ENCODE measurements around the gene RAB39B. TPM values are rescaled to one million over a fixed set of nuclear protein-coding genes. Genes with fewer than 3 reads are reported as not detected.
A peak's percentile ranks its signal among the peaks of the same experiment; 100 is the strongest.

Gene RAB39B
- total RNA-seq, 3 donors from 2014 or later (not counting 1 experiment from before 2014, with no cell fraction given) = 4.7 to 6.6 (median 6.3) TPM

DNA sequence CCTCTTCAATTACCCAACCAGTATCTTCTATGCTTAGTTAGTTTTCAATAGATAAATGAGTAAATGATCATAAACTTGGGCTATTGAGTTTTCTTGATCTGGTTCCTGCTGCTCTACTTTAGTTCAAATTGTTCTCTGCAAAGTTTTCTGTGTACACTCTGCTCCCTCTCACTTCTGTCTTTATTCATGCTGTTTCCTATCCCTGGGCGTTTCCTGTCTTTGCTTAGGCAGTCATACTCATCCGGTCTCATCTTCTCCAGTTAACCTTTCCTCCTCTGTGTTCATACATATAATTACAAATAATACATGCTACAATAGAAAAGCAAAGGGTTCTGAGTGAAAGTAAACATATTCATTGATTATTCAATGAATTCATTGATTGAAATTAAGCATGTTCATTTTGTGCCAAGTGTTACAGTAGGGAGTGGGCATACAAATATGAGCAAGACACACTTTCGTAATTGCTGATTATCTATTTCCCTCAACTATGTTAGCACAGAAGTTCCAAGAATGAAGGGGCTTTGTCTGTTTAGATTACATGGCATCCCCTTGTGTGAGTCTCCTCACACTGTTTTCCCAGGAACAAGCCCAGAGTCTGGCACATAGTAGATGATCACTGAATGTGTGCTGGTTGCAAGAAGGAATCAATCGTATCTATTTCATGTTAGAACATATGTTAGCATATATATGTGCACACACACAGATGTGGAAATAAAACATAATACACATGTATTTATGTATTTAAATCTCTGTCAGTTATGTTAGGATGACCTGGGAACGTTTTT is 1.1 kb downstream of the RAB39B start:
- H3K4me3 ChIP-seq (ENCODE audit: low read length) = peak overlapping the region; percentile 85
- 0% methylated on average over 2 of the region's 5 CpGs for WGBS (ENCODE audit: insufficient coverage)
- DNase-seq = peak in 1 of 2 donors; percentile 47

GRCh38 chrX:155259752-155260151 is 4.5 kb downstream of the RAB39B start:
- H3K4me3 Mint-ChIP-seq = no peak overlapping the region
- TF ChIP-seq CTCF (IDR thresholded peaks at IDR 0.05) = no peak
- H3K27me3 Mint-ChIP-seq (ENCODE audit: low read depth in 2 of 2) = no peaks in the 10 kb centered on the region
- Histone ChIP-seq H3K9me3 (ENCODE audit: control insufficient read depth, insufficient read depth, low read length) (no peaks in the 10 kb centered on the region), H3K4me1 (ENCODE audit: control insufficient read depth, insufficient read depth, low read length) (peaks cover 5% of the 10 kb centered on the region), H3K27me3 (ENCODE audit: control insufficient read depth, insufficient read depth, low read length) (no peaks in the 10 kb centered on the region), H3K36me3 (ENCODE audit: control insufficient read depth, insufficient read depth, low read length) (no peaks in the 10 kb centered on the region), H3K27ac (ENCODE audit: low read length) (no peak overlapping the region), H3K4me3 (ENCODE audit: low read length) (no peak overlapping the region)
- no peak overlapping the region for H3K27ac Mint-ChIP-seq
- H3K9me3 Mint-ChIP-seq = no peaks in the 10 kb centered on the region
- intact Hi-C loops (cut with micrococcal nuclease) = no loop called here
- DNase-seq (no peak), ATAC-seq (no peak)
- H3K36me3 Mint-ChIP-seq = no peaks in the 10 kb centered on the region
- WGBS (ENCODE audit: insufficient coverage) = 95% methylated on average over 3 of the region's 3 CpGs
- peaks cover 6 to 30% of the 10 kb centered on the region in 2 donors for H3K4me1 Mint-ChIP-seq

More for the DNA sequence above, 1.1 kb downstream of the RAB39B start:
- peaks cover 5% of the 10 kb centered on the region for H3K4me1 ChIP-seq (ENCODE audit: control insufficient read depth, insufficient read depth, low read length)
- H3K27ac ChIP-seq (ENCODE audit: low read length) = peak overlapping the region; percentile 89
- peaks cover 6 to 15% of the 10 kb centered on the region in 2 donors for H3K4me1 Mint-ChIP-seq
- no peaks in the 10 kb centered on the region for H3K36me3 Mint-ChIP-seq
- no peak for ATAC-seq
- peak overlapping the region; percentile 44 to 83 for H3K27ac Mint-ChIP-seq
- H3K27me3 Mint-ChIP-seq (ENCODE audit: low read depth in 2 of 2) = no peaks in the 10 kb centered on the region
- intact Hi-C loops (cut with micrococcal nuclease) = no loop called here
- no peaks in the 10 kb centered on the region for H3K27me3 ChIP-seq (ENCODE audit: control insufficient read depth, insufficient read depth, low read length)
- peak overlapping the region; percentile 18 for H3K4me3 Mint-ChIP-seq
- no peaks in the 10 kb centered on the region for H3K36me3 ChIP-seq (ENCODE audit: control insufficient read depth, insufficient read depth, low read length)
- no peak for TF ChIP-seq CTCF (IDR thresholded peaks at IDR 0.05)
- H3K9me3 Mint-ChIP-seq = no peaks in the 10 kb centered on the region
- H3K9me3 ChIP-seq (ENCODE audit: control insufficient read depth, insufficient read depth, low read length) = no peaks in the 10 kb centered on the region

- H3K4me1 ChIP-seq (ENCODE audit: control insufficient read depth, insufficient read depth, low read length) = no peaks in the 10 kb centered on the region
- ATAC-seq (no peak), DNase-seq (no peak)
- TF ChIP-seq CTCF (IDR thresholded peaks at IDR 0.05) = no peak
- no CpG with 5 or more reads among the region's 1 CpG for WGBS (ENCODE audit: insufficient coverage)
- Mint-ChIP-seq H3K9me3 (no peaks in the 10 kb centered on the region), H3K27me3 (ENCODE audit: low read depth in 2 of 2) (no peaks in the 10 kb centered on the region), H3K36me3 (no peaks in the 10 kb centered on the region), H3K4me3 (no peak overlapping the region), H3K27ac (no peak overlapping the region), H3K4me1 (peaks cover 0 to 18% of the 10 kb centered on the region in 2 donors)
- intact Hi-C loops (cut with micrococcal nuclease) = no loop called here
- no peaks in the 10 kb centered on the region for H3K36me3 ChIP-seq (ENCODE audit: control insufficient read depth, insufficient read depth, low read length)
- no peak overlapping the region for H3K4me3 ChIP-seq (ENCODE audit: low read length)
- no peak overlapping the region for H3K27ac ChIP-seq (ENCODE audit: low read length)
- no peaks in the 10 kb centered on the region for H3K27me3 ChIP-seq (ENCODE audit: control insufficient read depth, insufficient read depth, low read length)
- no peaks in the 10 kb centered on the region for H3K9me3 ChIP-seq (ENCODE audit: control insufficient read depth, insufficient read depth, low read length)
Measured at GRCh38 chrX:155251391-155251790, 12.9 kb downstream of the RAB39B start.

Measured in natural killer cell (primary cell).